Upper lobe of right lung (tissue), 1 donor: ENCODE measurements around the gene RAD51B. TPM values are rescaled to one million over a fixed set of nuclear protein-coding genes. Genes with fewer than 3 reads are reported as not detected.
A peak's percentile ranks its signal among the peaks of the same experiment; 100 is the strongest.

ENCODE experiments used
- ATAC-seq: fragments of 200-7000 bp; cut with Tn5 transposase; one replicate; pipeline ENCODE4 v1.9.1; 2020; ENCODE audit warnings: mild to moderate bottlenecking, moderate library complexity
- DNase-seq: peaks from one replicate; pipeline ENCODE4 v3.0.0-alpha.2; 2020
- H3K27ac ChIP-seq: fragments of 200-600 bp; one replicate; pipeline ENCODE4 v1.8.0; 2022
- H3K27me3 ChIP-seq: fragments of 200-600 bp; one replicate; pipeline ENCODE4 v1.8.0; 2022; ENCODE audit warnings: mild to moderate bottlenecking
- H3K36me3 ChIP-seq: fragments of 200-600 bp; one replicate; pipeline ENCODE4 v1.8.0; 2022
- H3K4me1 ChIP-seq: fragments of 200-600 bp; one replicate; pipeline ENCODE4 v1.8.0; 2022
- H3K4me3 ChIP-seq: fragments of 200-600 bp; one replicate; pipeline ENCODE4 v1.8.0; 2022; ENCODE audit warnings: mild to moderate bottlenecking
- H3K9me3 ChIP-seq: fragments of 200-600 bp; one replicate; pipeline ENCODE4 v1.8.0; 2022
- CTCF ChIP-seq: fragments of 200-600 bp; IDR thresholded peaks from one replicate; pipeline ENCODE4 v1.8.0; 2022; ENCODE audit warnings: antibody characterized with exemption
- intact Hi-C: fragments of 100-400 bp; cut with DNase I; formaldehyde crosslinking; loops from one replicate; pipeline ENCODE4 v1.11.0; 2022
- total RNA-seq: library from RNA; stranded (reverse); fragmentation: NEBNext Ultra II Directional; extraction: Animal tissue kit (Norgen Biotek cat#: 25700); gene quantifications from one replicate; pipeline ENCODE4 v1.2.1, GENCODE V29; 2021
- donor health status: DM: no; HTN: yes; CAD: no; lungs with severe emphysema.

The RAD51B gene
- total RNA-seq, 1 donor from 2014 or later: 11.5 TPM

- no peak overlapping the region for H3K27ac ChIP-seq
- H3K27me3 ChIP-seq: no peaks in the 10 kb centered on the region
- no peak for DNase-seq
- H3K36me3 ChIP-seq: no peaks in the 10 kb centered on the region
- intact Hi-C loops: no loop called here
- H3K4me3 ChIP-seq: no peak overlapping the region
- no peaks in the 10 kb centered on the region for H3K4me1 ChIP-seq
- no peak for ATAC-seq
- H3K9me3 ChIP-seq: no peaks in the 10 kb centered on the region
- TF ChIP-seq CTCF: no peak
Measured at GRCh38 chr14:67919259-67920032, 99.9 kb downstream of the RAD51B start.

- no peak for TF ChIP-seq CTCF
- DNase-seq (no peak), ATAC-seq (no peak)
- H3K27ac ChIP-seq: no peak overlapping the region
- H3K36me3 ChIP-seq: no peaks in the 10 kb centered on the region
- H3K4me3 ChIP-seq: no peak overlapping the region
- intact Hi-C loops: no loop called here
- H3K4me1 ChIP-seq: no peaks in the 10 kb centered on the region
- H3K27me3 ChIP-seq: no peaks in the 10 kb centered on the region
- peaks cover 8% of the 10 kb centered on the region for H3K9me3 ChIP-seq
Measured at GRCh38 chr14:67926821-67927220, 107.2 kb downstream of the RAD51B start.

- TF ChIP-seq CTCF: no peak
- no peak overlapping the region for H3K27ac ChIP-seq
- DNase-seq: no peak
- no peaks in the 10 kb centered on the region for H3K27me3 ChIP-seq
- intact Hi-C loops: no loop called here
- H3K9me3 ChIP-seq: peaks cover 8% of the 10 kb centered on the region
- ATAC-seq: no peak
- H3K36me3 ChIP-seq: no peaks in the 10 kb centered on the region
- no peaks in the 10 kb centered on the region for H3K4me1 ChIP-seq
- no peak overlapping the region for H3K4me3 ChIP-seq
Measured at GRCh38 chr14:67927244-67927643, 107.7 kb downstream of the RAD51B start.

- ATAC-seq (no peak), DNase-seq (no peak)
- H3K9me3 ChIP-seq: peaks cover 8% of the 10 kb centered on the region
- intact Hi-C loops: no loop called here
- no peaks in the 10 kb centered on the region for H3K4me1 ChIP-seq
- no peaks in the 10 kb centered on the region for H3K27me3 ChIP-seq
- TF ChIP-seq CTCF: no peak
- H3K36me3 ChIP-seq: no peaks in the 10 kb centered on the region
- H3K27ac ChIP-seq: no peak overlapping the region
- no peak overlapping the region for H3K4me3 ChIP-seq
Measured at GRCh38 chr14:67928375-67928774, 108.8 kb downstream of the RAD51B start.

- H3K27me3 ChIP-seq: no peaks in the 10 kb centered on the region
- H3K9me3 ChIP-seq: peaks cover 8% of the 10 kb centered on the region
- no peak for DNase-seq
- H3K4me1 ChIP-seq: peaks cover 7% of the 10 kb centered on the region
- intact Hi-C loops: loop anchor here (10.0 kb wide), 1 partner anchor 892 kb away; no protein-coding TSS in a partner anchor
- H3K27ac ChIP-seq: no peak overlapping the region
- ATAC-seq: peak; percentile 34
- TF ChIP-seq CTCF: no peak
- no peak overlapping the region for H3K4me3 ChIP-seq
- H3K36me3 ChIP-seq: no peaks in the 10 kb centered on the region
Measured at GRCh38 chr14:67932708-67933246, 113.2 kb downstream of the RAD51B start.
